ENCODE results near the gene DCTN3. TPM values are rescaled to one million over a fixed set of nuclear protein-coding genes. Genes with fewer than 3 reads are reported as not detected.

The DCTN3 gene
- total RNA-seq, 1 donor from 2014 or later: 31.7 TPM

- intact Hi-C loops (cut with DNase I): loop anchor here (5.0 to 10.0 kb wide), 2 partner anchors 51 to 452 kb away; partner anchors contain the start of genes ATOSB and RPP25L
- Histone ChIP-seq H3K36me3 (peaks cover 28 to 32% of the 10 kb centered on the region in 2 donors), H3K9me3 (no peaks in the 10 kb centered on the region), H3K4me3 (no peak overlapping the region), H3K4me1 (peaks cover 5 to 14% of the 10 kb centered on the region in 2 donors), H3K27ac (peak overlapping the region; percentile 99 to 100), H3K27me3 (no peaks in the 10 kb centered on the region)
- no peak for DNase-seq (ENCODE audit: low spot score in 2 of 2)
- no peak for TF ChIP-seq CTCF (IDR thresholded peaks at IDR 0.05)
Measured at GRCh38 chr9:34663303-34663605, 43.0 kb upstream of the DCTN3 start.

- Histone ChIP-seq H3K4me3 (no peak within 1 kb of the TSS), H3K27me3 (no peaks in the 10 kb centered on the region), H3K27ac (peak within 1 kb of the TSS; percentile 99 to 100), H3K4me1 (peaks cover 5 to 14% of the 10 kb centered on the region in 2 donors), H3K9me3 (no peaks in the 10 kb centered on the region), H3K36me3 (peaks cover 28 to 34% of the 10 kb centered on the region in 2 donors)
- intact Hi-C loops (cut with DNase I): loop anchor here (5.0 to 10.0 kb wide), 2 partner anchors 50 to 452 kb away; partner anchors contain the start of genes ATOSB and RPP25L
- no peak for DNase-seq (ENCODE audit: low spot score in 2 of 2)
- no peak for TF ChIP-seq CTCF (IDR thresholded peaks at IDR 0.05)
Measured at GRCh38 chr9:34662526-34663302, 42.4 kb upstream of the DCTN3 start, which contains the start of gene CCL27. TSS of gene CCL27 (minus strand) at chr9:34662657. CDS start at chr9:34662633, 24 bp downstream.

GRCh38 chr9:34659592-34660253, 39.4 kb upstream of the DCTN3 start:
- H3K27ac ChIP-seq: no peak overlapping the region
- peaks cover 9 to 18% of the 10 kb centered on the region in 2 donors for H3K4me1 ChIP-seq
- peaks cover 28 to 38% of the 10 kb centered on the region in 2 donors for H3K36me3 ChIP-seq
- H3K27me3 ChIP-seq: no peaks in the 10 kb centered on the region
- TF ChIP-seq CTCF (IDR thresholded peaks at IDR 0.05): no peak
- H3K4me3 ChIP-seq: no peak overlapping the region
- no peaks in the 10 kb centered on the region for H3K9me3 ChIP-seq
- intact Hi-C loops (cut with DNase I): loop anchor here (5.0 to 10.0 kb wide), 3 partner anchors 47 to 455 kb away; partner anchors contain the start of genes ATOSB, FANCG, RPP25L and VCP
- DNase-seq (ENCODE audit: low spot score in 2 of 2): no peak

- no peak for TF ChIP-seq CTCF (IDR thresholded peaks at IDR 0.05)
- DNase-seq (ENCODE audit: low spot score in 2 of 2): no peak
Measured at GRCh38 chr9:34658461-34658860, 38.2 kb upstream of the DCTN3 start.

GRCh38 chr9:34656992-34657391, 36.7 kb upstream of the DCTN3 start:
- H3K4me3 ChIP-seq: no peak overlapping the region
- no peak for DNase-seq (ENCODE audit: low spot score in 2 of 2)
- intact Hi-C loops (cut with DNase I): loop anchor here (10.0 kb wide), 1 partner anchor 418 kb away; the partner anchor contains the start of genes FANCG and VCP
- H3K9me3 ChIP-seq: no peaks in the 10 kb centered on the region
- no peak for TF ChIP-seq CTCF (IDR thresholded peaks at IDR 0.05)
- H3K4me1 ChIP-seq: peaks cover 22 to 38% of the 10 kb centered on the region in 2 donors
- no peak overlapping the region for H3K27ac ChIP-seq
- no peaks in the 10 kb centered on the region for H3K27me3 ChIP-seq
- H3K36me3 ChIP-seq: peaks cover 27 to 30% of the 10 kb centered on the region in 2 donors

More at GRCh38 chr9:34658461-34658860, 38.2 kb upstream of the DCTN3 start:
- intact Hi-C loops (cut with DNase I): loop anchor here (10.0 kb wide), 1 partner anchor 416 kb away; the partner anchor contains the start of genes FANCG and VCP
- H3K36me3 ChIP-seq: peaks cover 28 to 38% of the 10 kb centered on the region in 2 donors
- H3K4me1 ChIP-seq: peaks cover 11 to 25% of the 10 kb centered on the region in 2 donors
- H3K27ac ChIP-seq: no peak overlapping the region
- no peaks in the 10 kb centered on the region for H3K9me3 ChIP-seq
- no peaks in the 10 kb centered on the region for H3K27me3 ChIP-seq
- no peak overlapping the region for H3K4me3 ChIP-seq

Data from ascending aorta (tissue), 2 donors.